HG03064 (cell line): ENCODE results near the gene TEX9.
"Not testable (repeated sequence)": the region's sequence is repeated elsewhere in the genome, so short reads cannot be mapped to it uniquely, and the experiment has no call there.

Experiments used
- ATAC-seq: cut with Tn5 transposase; IDR thresholded peaks from one replicate; pipeline ENCODE4 v1.9.1; 2021; ENCODE audit warnings: low read depth; ENCODE audit not compliant: unreplicated experiment

Gene TEX9

DNA sequence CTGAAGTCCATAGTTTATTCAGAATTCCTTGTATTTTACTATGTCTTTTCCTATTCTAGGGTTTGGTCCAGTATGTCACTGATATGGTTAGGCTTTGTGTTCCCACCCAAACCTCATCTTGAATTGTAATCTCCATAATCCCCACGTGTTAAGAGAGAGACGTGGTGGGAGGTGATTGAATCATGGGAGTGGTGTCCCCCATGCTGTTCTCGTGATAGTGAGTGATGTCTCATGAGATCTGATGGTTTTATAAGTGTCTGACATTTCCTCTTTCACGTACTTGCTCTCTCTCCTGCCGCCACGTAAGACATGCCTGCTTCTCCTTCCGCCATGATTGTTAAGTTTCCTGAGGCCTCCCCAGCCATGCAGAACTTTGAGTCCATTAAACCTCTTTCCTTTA is 6.6 kb upstream of the TEX9 start:
- ATAC-seq, result no peak

DNA sequence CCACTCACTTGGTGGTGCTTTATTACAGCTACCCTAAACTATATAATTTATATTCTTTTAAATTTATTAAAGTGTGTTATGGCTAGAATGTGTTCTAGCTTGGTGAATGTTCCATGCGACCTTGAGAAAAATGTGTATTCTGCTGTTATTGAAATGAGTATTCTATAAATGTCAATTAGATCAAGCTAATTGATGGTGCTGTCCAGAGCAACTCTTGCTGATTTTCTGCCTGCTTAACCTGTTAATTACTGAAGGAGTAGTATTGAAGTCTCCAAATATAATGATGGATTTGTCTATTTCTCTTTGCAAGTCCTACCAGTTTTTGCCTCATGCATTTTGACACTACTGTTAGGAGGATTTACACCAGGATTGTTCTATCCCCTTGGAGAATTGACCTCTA is 3.2 kb upstream of the TEX9 start:
- ATAC-seq, result no peak

DNA sequence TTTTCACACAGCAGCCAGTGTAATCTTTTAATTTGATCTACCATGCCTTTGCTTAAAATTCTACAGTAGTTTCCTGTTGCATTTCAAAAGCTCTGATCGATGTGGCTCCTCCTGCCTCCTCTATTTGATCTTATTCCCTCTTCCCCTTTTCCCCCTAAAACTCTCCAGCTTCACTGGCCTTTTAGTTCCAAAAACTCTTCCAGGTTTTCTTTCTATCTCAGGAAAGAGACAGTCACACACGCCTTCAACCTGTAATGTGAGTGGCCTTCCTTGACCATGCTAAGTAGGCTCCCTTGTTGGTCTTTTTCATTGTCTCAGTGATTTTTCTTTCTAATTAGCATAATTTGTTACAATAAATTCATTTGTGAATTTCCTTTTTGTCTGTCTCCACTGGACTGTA is 985 bp downstream of the TEX9 start:
- ATAC-seq, result no peak

DNA sequence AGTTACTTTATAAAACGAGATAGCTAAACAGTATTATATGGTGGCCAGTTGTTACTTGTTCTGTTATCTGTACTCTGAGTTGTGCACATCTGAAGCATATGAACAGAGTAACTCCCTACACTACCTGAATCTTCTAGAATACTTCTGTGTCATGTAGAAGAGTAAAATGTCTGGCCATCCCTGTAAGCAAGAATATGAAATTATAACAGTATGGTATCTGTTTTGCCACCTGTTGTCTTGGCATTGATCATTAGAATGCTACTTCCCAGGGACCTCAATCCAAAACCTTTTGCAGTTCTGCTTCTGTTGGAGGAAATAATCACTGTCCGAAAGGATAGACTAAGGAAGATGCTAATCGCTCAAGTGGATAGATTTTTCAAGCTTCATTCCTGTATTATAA is 1.9 kb downstream of the TEX9 start:
- ATAC-seq, result no peak

DNA sequence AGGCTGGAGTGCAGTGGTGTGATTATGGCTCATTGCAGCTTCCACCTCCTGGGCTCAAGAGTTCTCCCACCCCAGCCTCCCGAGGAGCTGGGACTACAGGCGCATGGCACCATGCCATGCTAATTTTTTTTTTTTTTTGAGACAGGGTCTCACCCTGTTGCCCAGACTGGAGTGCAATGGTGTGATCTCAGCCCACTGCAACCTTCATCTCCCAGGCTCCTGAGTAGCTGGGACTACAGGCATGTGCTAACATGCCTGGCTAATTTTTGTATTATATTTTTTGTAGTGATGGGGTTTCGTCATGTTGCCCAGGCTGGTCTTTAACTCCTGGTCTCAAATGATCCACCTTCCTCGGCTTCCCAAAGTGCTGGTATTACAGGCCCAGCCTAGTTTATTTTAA is 4.0 kb downstream of the TEX9 start:
- ATAC-seq, result no peak

DNA sequence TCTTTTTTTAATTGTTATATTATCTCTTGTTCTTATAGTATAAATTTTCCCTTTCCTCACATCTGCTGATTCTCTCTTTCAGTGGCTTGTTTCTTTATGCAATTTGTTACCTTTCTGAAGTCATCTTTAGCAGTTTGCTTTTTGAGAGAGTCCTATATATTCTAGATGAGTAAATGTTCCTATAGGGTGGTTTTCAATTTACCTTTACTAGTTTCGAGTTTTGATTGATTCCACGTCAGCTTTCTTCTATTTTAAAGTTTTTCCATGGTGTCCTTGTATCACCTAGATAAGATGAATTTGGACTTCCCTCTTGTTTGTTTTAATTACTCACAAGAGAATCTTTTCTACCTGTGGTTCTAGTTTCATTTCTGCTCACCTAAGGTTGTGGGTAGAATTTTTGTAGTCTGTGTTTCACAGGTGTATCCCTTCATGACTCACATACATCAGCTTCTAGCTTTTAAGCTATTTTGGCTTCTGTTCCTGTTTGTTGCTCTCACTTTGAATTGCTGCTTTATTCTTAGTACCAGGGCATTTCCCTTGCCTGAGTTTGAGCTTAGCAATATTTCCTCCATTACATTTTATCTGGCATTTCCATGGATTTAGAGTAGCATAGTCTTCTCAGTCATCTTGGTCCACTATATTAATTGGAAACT is 6.4 kb downstream of the TEX9 start:
- peak; percentile 68 for ATAC-seq

DNA sequence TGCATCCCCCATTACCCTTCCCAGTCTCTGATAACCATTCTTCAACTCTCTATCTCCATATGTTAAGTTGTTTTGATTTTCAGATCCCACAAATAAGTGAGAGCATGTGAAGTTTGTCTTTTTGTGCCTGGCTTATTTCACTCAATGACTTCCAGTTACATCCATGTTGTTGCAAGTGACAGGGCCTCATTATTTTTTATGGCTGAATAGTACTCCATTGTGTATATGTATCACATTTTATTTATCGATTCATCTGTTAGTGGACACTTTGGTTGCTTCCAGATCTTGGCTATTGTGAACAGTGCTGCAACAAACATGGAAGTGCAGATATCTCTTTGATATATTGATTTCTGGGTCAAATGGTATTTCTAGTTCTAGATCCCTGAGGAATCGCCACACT is 9.5 kb downstream of the TEX9 start:
- not testable (repeated sequence) for ATAC-seq

DNA sequence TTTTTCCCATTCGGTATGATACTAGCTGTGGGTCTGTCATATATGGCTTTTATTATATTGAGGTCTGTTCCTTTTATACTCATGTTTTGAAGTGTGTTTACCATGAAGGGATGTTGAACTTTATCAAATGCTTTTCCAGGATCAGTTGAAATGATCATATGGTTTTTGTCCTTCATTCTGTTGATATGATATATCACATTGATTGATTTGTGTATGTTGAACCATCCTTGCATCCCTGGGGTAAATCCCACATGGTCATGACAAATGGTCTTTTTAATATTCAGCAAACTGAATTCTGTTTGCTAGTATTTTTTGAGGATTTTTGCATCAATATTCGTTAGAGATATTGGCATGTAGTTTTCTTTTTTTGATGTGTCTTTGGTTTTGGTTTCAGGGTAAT is 12.6 kb downstream of the TEX9 start:
- not testable (repeated sequence) for ATAC-seq

DNA sequence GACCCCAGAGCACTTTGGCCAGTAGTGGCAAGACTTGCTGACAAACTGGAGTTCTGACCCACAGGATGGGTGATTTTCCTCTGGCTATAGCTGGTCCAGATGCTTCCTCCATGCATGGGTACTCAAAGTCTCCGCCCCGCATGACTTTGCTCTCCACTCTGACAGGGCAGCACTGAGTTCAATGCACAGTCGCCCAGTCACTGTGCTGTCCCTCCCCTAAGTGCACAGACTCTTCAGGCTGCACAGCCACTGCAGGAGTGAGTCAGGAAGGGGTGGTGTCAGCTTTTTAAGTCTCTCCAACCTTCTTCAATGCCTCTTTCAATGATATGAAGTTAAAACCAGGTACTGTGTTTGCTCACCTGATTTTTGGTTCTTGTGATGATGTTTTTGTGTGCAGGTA is 17.8 kb downstream of the TEX9 start:
- ATAC-seq, result no peak

DNA sequence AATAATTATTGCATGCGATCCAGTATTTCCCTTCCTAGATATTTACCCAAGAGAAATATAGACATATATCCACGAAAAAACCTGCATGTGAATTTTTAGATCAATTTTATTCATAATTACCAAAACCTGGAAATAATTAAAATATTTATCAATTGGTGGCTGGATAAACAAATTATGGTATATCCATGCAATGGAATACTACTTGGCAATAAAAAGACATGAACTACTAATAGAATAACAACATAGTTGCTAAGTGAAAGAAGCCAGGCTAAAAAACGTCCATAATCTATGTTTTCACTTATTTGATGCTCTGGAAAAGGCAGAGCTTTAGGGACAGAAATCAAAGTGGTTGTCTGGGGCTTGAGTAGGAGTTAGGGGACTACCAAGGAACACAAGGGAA is 20.7 kb downstream of the TEX9 start:
- no peak for ATAC-seq

DNA sequence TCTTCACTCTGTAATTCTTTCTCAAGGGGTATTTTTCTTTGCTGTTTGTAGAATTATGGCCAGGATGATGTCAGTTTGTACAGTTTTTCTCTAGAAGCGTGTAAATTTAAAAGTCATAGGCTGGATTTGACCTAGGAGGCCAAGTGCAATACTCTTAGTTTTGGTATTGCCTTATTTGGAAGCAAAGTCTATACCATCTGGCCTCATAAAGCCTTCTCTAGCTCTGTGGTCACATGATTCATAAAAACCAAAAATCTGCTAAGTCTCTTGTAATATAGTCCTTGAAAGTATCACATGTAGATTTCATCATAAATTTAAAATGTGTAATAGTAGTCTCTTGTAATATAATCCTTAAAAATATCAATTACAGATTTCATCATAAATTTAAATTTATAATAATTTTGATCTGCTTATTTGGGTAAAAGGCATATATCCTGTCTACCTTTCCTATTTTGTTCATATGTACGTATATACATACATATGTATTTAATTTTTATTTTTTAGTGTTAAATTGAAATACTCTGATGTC is 25.6 kb downstream of the TEX9 start:
- no peak for ATAC-seq

DNA sequence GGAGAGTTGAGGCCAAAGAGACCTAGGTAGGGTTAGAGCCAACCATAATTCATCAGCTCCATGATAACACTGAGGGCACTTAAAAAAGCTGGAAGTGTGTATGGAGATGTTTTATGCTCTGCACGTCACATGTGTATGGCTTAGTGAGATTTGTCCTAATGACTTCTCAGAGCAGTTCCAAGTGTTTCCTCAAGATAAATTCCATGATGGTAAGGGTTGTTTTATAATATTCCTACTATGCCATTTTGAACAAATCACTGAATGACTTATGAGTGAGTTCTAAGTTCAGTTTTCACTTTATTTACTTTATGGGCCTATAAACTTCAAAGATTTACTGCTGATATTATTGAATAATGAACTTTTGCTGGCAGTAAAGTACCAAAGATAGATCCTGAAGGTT is 28.1 kb downstream of the TEX9 start:
- ATAC-seq, result no peak

DNA sequence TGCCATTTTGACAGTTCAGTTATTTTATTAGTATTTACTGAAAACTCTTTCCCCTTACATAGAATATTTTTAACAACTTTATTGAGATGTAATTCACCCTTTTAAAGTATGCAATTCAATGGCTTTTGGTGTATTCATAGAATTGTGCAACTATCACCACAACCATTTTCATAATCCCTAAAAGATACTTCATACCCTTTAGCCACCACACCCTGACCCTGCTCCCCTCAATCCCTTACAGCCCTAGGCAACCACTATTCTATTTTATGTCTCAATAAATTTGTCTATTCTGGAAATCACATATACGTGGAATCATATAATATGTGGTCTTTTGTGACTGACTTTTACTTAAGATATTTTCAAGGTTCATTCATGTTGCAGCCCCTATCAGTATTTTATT is 29.7 kb downstream of the TEX9 start:
- ATAC-seq, result no peak

DNA sequence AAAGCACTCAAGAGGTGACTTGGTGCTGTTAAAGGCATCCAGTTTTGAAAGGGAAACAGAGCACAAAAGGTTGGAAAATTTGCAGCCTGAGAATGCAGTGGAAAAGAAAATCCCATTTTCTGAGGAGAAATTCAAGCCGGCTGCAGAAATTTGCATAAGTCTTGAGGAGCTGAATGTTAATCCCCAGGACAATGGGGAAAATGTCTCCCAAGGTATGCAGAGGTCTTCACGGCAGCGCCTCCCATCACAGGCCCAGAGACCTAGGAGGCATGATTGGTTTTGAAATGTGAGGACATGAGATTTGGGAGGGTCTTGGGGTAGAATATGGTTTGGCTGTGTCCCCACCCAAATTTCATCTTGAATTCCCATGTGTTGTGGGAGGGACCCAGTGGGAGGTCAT is 32.1 kb downstream of the TEX9 start:
- not testable (repeated sequence) for ATAC-seq

DNA sequence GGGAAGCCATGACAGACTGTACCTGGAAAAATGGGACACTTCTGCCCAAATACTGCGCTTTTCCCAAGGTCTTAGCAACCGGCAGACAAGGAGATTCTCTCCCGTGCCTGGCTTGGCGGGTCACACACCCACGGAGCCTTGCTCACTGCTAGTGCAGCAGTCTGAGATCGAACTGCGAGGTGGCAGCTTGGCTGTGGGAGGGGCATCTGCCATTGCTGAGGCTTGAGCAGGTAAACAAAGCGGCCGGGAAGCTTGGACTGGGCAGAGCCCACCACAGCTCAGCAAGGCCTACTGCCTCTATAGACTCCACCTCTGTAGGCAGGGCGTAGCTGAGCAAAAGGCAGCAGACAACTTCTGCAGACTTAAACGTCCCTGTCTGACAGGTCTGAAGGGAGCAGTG is 34.0 kb downstream of the TEX9 start:
- not testable (repeated sequence) for ATAC-seq

DNA sequence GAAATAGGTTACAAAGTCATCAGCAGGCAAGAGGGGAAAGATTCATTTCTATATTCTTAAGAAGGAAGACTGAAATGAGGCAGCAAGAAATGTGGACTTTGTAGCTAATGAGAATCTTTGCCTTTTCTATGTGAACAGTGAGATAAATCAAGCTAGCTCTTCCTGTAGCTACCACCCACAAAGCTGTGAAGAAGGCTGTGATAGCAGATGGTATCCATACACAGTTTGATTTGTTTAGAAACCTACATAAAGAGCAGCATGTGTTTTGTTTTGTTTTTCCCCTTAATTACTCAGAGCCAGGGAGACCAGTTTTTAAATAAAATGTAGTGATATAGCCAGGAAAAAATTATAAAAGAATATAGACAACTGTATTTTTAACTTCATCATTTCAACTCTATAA is 45.5 kb downstream of the TEX9 start:
- no peak for ATAC-seq

DNA sequence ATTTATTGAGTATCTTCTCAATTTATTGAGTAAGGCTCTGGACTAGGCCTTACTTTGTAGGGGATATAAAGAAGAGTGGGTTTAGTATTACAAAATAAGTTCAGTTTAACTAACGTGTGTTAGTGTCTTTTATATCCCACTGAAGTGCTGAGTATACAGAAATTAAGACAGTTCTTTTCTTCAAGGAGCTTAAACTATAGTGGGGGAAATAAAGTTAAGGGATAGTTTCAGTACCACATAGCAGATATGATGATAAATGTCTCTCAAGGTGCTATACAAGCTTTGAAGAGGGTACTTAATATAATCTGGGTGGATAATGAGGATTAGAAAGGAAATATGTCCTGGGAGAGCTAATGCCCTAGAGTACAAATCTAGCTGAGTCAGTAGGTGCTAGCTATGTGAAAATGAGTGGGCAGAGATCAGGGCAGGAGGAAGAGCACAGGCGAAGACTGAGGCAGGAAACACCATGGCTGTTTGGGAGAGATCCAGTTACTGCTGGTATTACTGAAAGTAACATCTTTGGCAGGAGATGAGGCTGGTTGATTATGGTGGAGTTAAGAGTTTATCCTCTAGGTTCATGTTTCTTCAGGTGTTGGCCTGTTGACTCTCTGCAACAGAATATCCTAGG is 46.0 kb downstream of the TEX9 start:
- ATAC-seq, result no peak

DNA sequence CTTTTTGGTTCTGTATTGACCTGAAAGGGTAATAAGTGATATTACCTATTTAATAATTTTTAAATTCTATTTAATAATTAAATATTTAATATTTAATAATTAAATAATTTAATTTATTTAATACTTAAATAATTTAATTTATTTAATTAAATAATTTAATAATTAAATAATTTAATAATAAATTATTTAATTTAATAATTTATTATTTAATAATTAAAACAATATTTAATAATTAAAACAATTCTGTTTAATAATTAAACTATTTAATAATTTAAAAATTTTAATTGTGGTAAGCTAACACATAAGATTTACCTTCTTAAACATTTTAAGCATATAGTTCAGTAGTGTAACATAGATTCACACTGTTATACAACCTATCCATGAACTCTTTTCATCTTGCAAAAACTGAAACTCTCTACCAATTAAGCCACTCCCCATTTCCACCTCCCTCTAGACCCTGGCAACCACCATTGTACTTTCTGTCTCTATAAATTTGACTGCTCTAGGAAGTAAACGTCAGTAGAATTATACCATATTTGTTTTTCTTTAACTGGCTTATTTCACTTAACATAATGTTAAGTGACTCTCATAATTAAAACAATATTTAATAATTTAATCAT is 48.0 kb downstream of the TEX9 start:
- not testable (repeated sequence) for ATAC-seq

DNA sequence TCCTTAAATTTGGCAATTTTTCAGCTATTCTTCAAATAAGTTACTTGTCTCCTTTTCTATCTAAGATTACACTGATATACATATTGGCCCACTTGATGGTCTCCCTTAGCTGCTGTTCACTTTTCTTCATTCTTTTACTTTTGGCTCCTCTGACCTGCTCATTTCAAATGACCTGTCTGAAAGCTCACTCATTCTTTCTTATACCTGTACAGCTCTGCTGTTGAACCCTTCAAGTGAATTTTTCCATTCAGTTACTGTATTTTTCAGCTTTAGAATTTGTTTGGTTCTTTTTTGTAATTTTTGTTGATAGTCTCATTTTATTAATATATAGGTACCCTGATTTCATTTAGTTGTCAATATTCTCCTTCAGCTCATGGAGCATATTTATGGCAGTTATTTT is 60.0 kb downstream of the TEX9 start:
- ATAC-seq, result no peak

DNA sequence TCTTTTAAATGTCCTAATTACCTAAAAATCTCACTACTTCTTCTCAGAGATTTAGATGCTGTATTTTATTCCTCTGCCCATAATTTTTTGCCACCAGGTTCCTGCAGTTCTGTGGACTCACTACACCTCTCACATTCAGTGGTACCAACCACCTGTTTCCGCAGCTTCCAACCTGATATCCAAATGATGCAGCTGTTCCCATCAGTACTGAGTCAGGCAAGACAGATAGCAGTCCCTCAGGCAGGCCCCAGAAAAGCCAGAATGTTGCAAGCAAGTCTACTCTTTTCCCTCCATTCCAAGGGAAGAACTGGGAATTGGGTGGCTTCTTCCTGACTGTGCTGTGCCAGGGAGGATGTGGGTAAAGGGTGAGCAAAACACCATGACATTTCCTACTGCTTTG is 60.8 kb downstream of the TEX9 start:
- no peak for ATAC-seq

DNA sequence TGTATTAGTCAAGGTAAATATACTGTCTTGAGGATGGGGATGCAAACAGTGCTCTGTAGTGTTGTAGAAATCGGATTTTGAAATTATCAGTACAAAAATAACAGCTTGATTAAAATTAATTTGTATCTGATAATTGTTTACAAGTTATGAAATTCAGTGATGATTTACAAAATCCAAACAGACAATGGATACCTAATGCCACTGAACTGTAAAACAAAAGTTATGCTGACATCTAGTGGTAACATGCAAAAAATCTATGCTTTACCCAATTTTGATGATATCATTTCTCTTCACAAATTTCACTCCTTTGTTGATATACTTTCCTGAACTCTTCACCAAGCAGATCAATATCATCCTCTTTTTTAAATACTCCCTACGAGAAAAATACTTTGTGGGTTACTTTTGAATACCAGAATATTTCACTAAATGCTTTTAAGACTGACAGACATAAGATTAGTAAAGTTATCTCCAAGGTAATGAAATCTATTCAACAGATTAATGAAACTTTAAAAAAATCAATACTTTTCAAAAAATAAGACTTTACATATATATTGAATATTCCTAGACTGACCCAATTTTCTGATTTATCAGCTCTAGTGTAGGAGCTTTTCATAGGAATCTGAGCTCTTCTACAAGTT is 63.7 kb downstream of the TEX9 start:
- no peak for ATAC-seq

DNA sequence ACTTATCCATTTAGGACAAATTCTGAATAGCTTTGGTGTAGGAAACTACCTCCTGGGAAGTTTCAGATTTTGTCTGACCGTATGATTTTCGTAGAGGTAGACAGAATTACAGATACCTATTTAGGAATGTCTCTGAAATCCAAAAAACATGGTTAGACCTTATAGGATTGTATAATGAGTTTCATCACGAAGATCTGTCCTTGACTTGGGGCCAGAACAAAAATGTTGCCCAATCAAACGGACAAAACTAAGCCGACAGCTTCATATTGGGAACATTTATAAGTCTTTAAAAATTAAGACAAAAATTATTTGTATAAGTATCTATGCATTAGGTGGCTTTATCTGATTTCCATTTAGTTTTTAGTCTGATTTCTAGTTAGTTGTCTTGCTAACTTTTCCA is 67.1 kb downstream of the TEX9 start:
- ATAC-seq, result no peak
